Mucosa of rectum (tissue), 2 donors: ENCODE data around the gene IGFBPL1.
A peak's percentile ranks its signal among the peaks of the same experiment; 100 is the strongest.
"Not testable (repeated sequence)": the region's sequence is repeated elsewhere in the genome, so short reads cannot be mapped to it uniquely, and the experiment has no call there.

Experiments used
- H3K27ac ChIP-seq, 2 donors: one replicate each; pipeline ENCODE4 v1.7.0; 2013; ENCODE audit warnings: inconsistent platforms in 2 of 2, low read depth in 2 of 2, low read length in 2 of 2
- H3K27me3 ChIP-seq, 2 donors: one replicate each; pipeline ENCODE4 v1.7.0; 2013; ENCODE audit warnings: low read length in 2 of 2; ENCODE audit not compliant: control insufficient read depth in 2 of 2, insufficient read depth in 2 of 2
- H3K36me3 ChIP-seq, 2 donors: one replicate each; pipeline ENCODE4 v1.7.0; 2013; ENCODE audit warnings: low read length in 2 of 2; ENCODE audit not compliant: control insufficient read depth in 2 of 2, insufficient read depth in 2 of 2
- H3K4me1 ChIP-seq, 2 donors: one replicate each; pipeline ENCODE4 v1.7.0; 2013; ENCODE audit warnings: low read length in 2 of 2, mild to moderate bottlenecking in 1 of 2; ENCODE audit not compliant: control insufficient read depth in 2 of 2, insufficient read depth in 2 of 2
- H3K4me3 ChIP-seq, 2 donors: one replicate each; pipeline ENCODE4 v1.7.0; 2013; ENCODE audit warnings: low read length in 2 of 2
- H3K9ac ChIP-seq, 2 donors: one replicate each; pipeline ENCODE4 v1.7.0; 2013; ENCODE audit warnings: low read length in 2 of 2, low read depth in 1 of 2, mild to moderate bottlenecking in 1 of 2
- H3K9me3 ChIP-seq, 2 donors: one replicate each; pipeline ENCODE4 v1.7.0; 2013; ENCODE audit warnings: low read length in 2 of 2; ENCODE audit not compliant: control insufficient read depth in 2 of 2
- donor health status: healthy.
- donor health status: Normal muscosa, but diverticular disease.

The IGFBPL1 gene, protein sequence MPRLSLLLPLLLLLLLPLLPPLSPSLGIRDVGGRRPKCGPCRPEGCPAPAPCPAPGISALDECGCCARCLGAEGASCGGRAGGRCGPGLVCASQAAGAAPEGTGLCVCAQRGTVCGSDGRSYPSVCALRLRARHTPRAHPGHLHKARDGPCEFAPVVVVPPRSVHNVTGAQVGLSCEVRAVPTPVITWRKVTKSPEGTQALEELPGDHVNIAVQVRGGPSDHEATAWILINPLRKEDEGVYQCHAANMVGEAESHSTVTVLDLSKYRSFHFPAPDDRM

DNA sequence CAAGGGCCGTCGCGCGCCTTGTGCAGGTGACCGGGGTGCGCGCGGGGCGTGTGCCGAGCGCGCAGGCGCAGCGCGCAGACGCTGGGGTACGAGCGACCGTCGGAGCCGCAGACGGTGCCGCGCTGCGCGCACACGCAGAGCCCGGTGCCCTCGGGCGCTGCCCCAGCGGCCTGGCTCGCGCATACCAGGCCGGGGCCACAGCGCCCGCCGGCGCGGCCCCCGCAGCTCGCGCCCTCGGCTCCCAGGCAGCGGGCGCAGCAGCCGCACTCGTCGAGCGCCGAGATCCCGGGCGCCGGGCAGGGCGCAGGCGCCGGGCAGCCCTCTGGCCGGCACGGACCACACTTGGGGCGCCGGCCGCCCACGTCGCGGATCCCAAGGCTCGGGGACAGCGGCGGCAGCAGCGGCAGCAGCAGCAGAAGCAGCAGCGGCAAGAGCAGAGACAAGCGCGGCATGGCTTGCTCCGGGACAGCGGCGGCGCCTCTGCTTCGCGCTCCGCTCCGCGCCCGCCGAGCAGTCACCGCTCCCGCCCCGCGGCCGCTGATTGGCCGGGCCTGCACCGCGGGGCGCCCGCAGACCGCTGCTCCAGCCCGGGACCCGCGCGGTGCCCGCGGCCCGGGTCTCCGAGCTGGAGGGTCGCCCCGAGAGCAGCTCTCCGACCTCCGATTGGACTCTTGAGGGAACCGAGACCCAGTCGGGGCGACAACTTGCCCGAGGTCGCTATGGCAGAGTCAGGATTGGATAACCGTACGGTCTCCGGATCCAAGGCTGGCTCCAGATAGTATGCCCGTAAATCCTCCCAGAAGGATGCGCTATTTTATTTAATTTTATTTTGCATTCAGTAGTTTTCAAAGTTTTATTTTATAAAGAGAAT is at the start of gene IGFBPL1:
IGFBPL1 (minus strand) TSS at position 482 of the 871 bp plus-strand sequence; CDS start at position 452, 30 bp downstream.
- Histone ChIP-seq H3K27me3 (peaks cover 24 to 28% of the 10 kb centered on the region in 2 donors), H3K4me1 (peaks cover 0 to 4% of the 10 kb centered on the region in 2 donors), H3K9ac (no peak within 1 kb of the TSS), H3K4me3 (peak within 1 kb of the TSS; percentile 31 to 34), H3K36me3 (no peaks in the 10 kb centered on the region), H3K27ac (no peak within 1 kb of the TSS), H3K9me3 (no peaks in the 10 kb centered on the region)

DNA sequence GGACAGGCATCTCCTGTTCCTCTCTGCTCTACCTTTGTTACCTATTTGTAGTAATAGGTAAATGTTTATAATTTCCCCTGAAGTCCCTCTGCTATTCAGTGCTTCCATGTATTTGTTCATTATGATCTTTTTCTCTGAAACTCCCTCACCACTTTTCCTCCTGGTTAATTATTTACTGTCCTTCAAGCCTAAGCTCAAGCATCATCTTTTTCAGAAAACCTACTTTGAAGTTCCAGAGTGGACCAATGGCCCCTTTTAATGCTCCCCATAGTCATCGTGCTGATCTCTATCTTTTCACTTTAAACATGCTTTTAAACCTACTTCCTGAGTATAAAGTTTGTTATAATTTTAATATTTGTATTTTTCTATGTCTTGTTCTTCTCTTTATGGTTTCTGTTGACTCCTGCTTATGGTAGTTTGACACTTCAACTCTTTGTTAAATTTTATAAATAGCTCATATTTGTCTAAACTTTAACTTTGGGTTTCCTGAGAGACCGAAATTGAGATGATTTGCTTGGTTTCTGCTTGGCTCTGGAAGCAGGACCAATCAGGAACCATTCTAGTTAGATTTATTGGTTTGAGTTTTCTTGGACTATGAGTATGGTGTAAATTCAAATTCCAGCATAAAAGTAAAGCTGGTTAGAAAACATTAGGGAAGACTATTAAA is 48.5 kb upstream of the IGFBPL1 start:
- not testable (repeated sequence) for H3K27ac ChIP-seq, H3K4me1 ChIP-seq, H3K36me3 ChIP-seq, H3K4me3 ChIP-seq, H3K9ac ChIP-seq, H3K27me3 ChIP-seq, H3K9me3 ChIP-seq

DNA sequence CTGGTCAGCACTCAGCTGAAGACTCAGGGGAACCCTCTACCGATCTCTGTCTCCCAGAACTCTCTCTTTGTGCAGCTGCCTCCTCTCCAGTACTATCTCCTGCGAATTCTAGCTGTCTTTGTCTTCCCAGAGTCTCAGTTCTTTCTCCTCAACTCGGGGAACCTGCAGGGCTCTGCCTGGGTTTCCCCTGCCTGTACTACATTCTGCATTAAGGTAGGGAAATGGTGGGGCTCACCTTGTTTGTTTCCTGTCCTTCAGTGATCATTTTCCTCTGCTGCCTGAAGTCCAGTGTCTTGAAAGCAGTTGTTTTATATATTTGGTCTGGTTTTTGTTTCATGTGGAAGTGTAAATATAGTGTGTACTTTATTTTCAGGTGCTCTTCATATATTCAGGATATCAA is 43.1 kb upstream of the IGFBPL1 start:
- H3K9me3 ChIP-seq = no peaks in the 10 kb centered on the region
- no peak overlapping the region for H3K27ac ChIP-seq
- H3K4me1 ChIP-seq = no peaks in the 10 kb centered on the region
- no peaks in the 10 kb centered on the region for H3K27me3 ChIP-seq
- H3K36me3 ChIP-seq = no peaks in the 10 kb centered on the region
- no peak overlapping the region for H3K4me3 ChIP-seq
- H3K9ac ChIP-seq = no peak overlapping the region

DNA sequence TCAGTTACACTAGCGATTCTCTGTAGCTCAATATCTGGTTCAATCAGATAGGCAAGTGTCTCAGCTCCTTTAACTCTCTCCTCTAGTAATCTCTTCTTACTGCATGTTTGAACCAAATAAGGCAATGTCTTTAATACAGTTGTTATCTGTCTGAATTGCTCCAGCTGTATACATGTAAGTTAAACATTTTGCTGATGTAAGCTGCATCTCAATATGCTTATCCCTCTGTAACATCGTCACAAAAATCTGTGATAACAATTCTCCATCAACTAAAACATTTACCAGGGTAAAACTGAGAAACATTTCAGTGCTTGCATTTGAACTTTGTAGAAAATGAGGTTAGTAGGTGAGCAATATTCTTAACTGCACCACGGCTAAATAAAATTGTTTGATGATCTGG is 29.6 kb upstream of the IGFBPL1 start:
- Histone ChIP-seq H3K4me1 (no peaks in the 10 kb centered on the region), H3K4me3 (no peak overlapping the region), H3K27ac (no peak overlapping the region), H3K9ac (no peak overlapping the region), H3K36me3 (no peaks in the 10 kb centered on the region), H3K27me3 (no peaks in the 10 kb centered on the region), H3K9me3 (peaks cover 0 to 5% of the 10 kb centered on the region in 2 donors)

DNA sequence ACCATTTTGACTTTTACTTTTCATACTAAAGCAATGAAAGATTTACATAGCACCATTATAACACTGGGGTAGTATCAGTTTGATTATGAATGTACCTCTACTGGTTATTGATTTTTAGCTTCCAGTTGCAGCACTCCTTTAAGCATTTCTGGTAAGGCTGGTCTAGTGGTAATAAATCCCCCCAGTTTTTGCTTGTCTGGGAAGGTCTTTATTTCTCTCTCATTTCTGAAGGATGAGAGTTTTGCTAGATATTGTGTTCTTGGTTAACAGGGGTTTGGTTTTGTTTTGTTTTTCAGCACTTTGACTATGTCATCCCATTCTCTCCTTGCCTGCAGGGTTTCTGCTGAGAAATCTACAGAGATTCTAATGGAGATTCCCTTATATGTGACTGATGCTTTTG is 26.9 kb upstream of the IGFBPL1 start:
- peaks cover 0 to 5% of the 10 kb centered on the region in 2 donors for H3K9me3 ChIP-seq
- H3K27ac ChIP-seq = no peak overlapping the region
- H3K9ac ChIP-seq = no peak overlapping the region
- H3K27me3 ChIP-seq = no peaks in the 10 kb centered on the region
- no peaks in the 10 kb centered on the region for H3K36me3 ChIP-seq
- H3K4me3 ChIP-seq = no peak overlapping the region
- H3K4me1 ChIP-seq = no peaks in the 10 kb centered on the region

DNA sequence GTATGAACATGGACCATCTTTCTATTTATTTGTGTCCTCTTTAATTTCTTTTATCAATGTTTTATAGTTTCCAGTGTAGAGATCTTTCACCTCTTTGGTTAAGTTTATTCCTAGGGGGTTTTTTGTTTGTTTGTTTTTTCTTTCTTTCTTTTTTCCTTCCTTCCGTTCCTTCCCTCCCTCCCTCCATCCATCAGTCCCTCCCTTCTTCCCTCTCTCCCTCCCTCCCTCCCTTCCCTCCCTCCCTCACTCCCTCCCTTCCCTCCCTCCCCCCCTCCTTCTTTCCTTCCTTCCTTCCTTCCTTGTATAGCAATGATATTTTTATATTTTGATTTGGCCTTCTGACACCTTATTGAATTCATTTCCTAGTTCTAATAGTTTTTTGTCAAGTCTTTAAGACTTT is 23.4 kb upstream of the IGFBPL1 start:
- H3K27ac ChIP-seq = no peak overlapping the region
- no peak overlapping the region for H3K4me3 ChIP-seq
- H3K9me3 ChIP-seq = peaks cover 0 to 5% of the 10 kb centered on the region in 2 donors
- no peak overlapping the region for H3K9ac ChIP-seq
- no peaks in the 10 kb centered on the region for H3K27me3 ChIP-seq
- H3K4me1 ChIP-seq = no peaks in the 10 kb centered on the region
- H3K36me3 ChIP-seq = no peaks in the 10 kb centered on the region

DNA sequence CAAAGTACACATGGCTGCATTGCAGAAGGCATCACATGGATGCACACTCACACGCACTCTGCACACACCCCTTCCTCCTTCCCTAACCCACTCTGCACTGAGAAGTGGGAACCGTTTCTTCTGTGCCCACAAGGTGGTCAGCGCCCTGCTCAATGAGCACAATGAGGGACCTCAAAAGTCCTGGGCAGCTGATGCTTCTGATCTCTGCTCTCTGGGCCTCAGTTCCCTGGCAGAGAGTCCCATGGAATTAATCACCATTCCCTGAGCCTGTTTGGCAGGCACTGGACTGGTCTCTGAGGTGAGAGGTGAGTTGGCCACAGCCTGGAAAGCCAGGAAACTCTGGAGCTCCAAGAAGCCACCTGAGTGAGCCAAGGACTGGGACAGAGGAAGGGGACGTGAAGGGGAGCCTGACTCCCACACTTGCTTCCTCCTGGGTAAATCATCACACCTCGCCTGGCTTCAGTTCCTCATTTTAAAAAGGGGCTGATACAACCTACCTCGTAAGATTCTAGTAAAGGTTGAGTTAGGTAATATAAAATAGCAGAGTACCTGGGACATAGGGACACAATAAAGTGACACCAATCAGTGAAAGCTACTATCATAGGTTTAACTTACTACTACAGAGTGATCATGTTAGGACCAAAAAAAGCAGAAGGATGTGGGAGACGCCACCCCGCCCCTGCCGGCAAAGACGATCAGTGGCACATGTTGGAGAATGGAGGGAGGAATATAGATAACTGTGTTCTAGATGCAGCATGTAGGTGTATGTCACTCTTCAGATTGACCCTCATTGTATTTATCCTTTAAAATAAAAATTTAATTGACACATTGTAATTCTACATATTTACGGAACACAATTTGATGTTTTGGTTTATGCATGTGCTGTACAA is 21.1 kb upstream of the IGFBPL1 start:
- no peaks in the 10 kb centered on the region for H3K4me1 ChIP-seq
- no peaks in the 10 kb centered on the region for H3K36me3 ChIP-seq
- no peak overlapping the region for H3K9ac ChIP-seq
- no peak overlapping the region for H3K4me3 ChIP-seq
- no peaks in the 10 kb centered on the region for H3K27me3 ChIP-seq
- H3K9me3 ChIP-seq = peaks cover 0 to under 1% of the 10 kb centered on the region in 2 donors
- H3K27ac ChIP-seq = no peak overlapping the region

DNA sequence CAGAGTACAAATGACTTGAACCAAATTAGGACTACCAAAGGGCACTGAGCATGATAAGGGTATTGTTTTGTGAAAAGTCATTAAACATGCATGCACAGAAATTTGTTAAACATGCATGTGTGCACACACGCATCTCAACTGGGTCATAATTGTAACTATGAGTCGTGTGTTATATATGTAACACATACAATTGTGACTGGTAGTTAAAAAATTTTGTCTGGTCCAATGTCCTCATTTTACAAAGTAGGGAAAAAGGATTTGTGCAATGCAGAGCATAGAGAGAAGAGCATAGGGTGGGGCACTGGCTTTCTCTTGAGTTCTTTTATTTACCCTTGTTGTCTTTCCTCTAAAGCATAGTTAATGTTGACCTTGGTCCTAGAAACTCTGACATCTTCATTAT is 19.3 kb upstream of the IGFBPL1 start:
- H3K4me3 ChIP-seq = no peak overlapping the region
- no peaks in the 10 kb centered on the region for H3K4me1 ChIP-seq
- no peaks in the 10 kb centered on the region for H3K9me3 ChIP-seq
- no peaks in the 10 kb centered on the region for H3K27me3 ChIP-seq
- no peak overlapping the region for H3K27ac ChIP-seq
- H3K9ac ChIP-seq = no peak overlapping the region
- H3K36me3 ChIP-seq = no peaks in the 10 kb centered on the region

DNA sequence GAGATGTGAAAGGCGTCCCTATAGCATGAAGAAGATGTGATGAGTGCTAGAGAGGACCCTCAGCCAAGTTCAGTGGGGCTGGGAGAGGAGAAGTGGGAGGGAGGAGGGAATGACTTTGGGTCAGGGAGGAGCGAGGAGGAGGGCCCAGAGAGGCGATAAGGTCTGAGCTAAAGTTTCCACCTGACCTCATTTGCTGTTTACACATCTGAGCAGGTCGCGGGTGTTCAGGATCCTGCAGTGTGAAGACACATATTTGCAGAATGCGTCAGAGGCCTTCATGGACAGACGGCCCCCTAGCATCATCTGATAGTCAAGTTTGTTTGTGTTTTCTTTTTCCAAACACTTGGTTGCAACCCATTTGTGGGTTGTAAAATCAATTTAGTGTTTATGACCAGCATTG is 18.9 kb upstream of the IGFBPL1 start:
- no peaks in the 10 kb centered on the region for H3K9me3 ChIP-seq
- H3K4me3 ChIP-seq = no peak overlapping the region
- H3K27ac ChIP-seq = no peak overlapping the region
- H3K27me3 ChIP-seq = no peaks in the 10 kb centered on the region
- no peaks in the 10 kb centered on the region for H3K36me3 ChIP-seq
- no peak overlapping the region for H3K9ac ChIP-seq
- no peaks in the 10 kb centered on the region for H3K4me1 ChIP-seq
